SK-N-SH (cell line): Measurements from ENCODE around the gene CASP8. TPM values are rescaled to one million over a fixed set of nuclear protein-coding genes. Genes with fewer than 3 reads are reported as not detected.

Experiments
- CTCF ChIA-PET: fragments of 300-600, 350-600 bp; formaldehyde crosslinking; extraction: SDS; loops from one replicate; lab custom pipeline; 2021; lab: Yijun Ruan, JAX
- POLR2A ChIA-PET: fragments of 350-600 bp; sonication (Branson Sonifier 250); formaldehyde crosslinking; extraction: SDS; loops from one replicate; lab custom pipeline; 2020; ENCODE audit warnings: antibody characterized with exemption, inconsistent platforms; lab: Yijun Ruan, JAX
- DNase-seq: peaks from one replicate; pipeline ENCODE4 v3.0.0; 2012
- H2AFZ ChIP-seq: fragments of 200-600 bp; sonication (generic); 2 replicates; pipeline ENCODE4 v1.8.1; 2016; ENCODE audit warnings: antibody characterized with exemption, mild to moderate bottlenecking, low read depth
- H3F3A ChIP-seq: fragments of 200-600 bp; sonication (generic); replicated peaks from 2 replicates; pipeline ENCODE3; 2016; ENCODE audit warnings: antibody characterized with exemption, mild to moderate bottlenecking; ENCODE audit not compliant: insufficient read depth
- H3K27ac ChIP-seq, 2 experiments: fragments of 200-500 bp in 1 of 2; fragments of 200-600 bp in 1 of 2; sonication (Bioruptor generic) in 1 of 2; sonication (generic), shearing (Covaris generic) in 1 of 2; 2 replicates each; pipeline versions ENCODE4 v1.5.1 to v1.6.1; 2014 to 2016; ENCODE audit warnings: low read depth in 2 of 2, inconsistent platforms in 1 of 2, low read length in 1 of 2, mild to moderate bottlenecking in 1 of 2, mixed read lengths in 1 of 2
- H3K27me3 ChIP-seq: fragments of 200-600 bp; sonication (generic), shearing (Covaris generic); 2 replicates; pipeline ENCODE4 v1.6.1; 2016; ENCODE audit warnings: mixed run types; ENCODE audit not compliant: insufficient read depth
- H3K36me3 ChIP-seq, 2 experiments: fragments of 200-500 bp in 1 of 2; fragments of 200-600 bp in 1 of 2; sonication (Bioruptor generic) in 1 of 2; sonication (generic) in 1 of 2; replicated peaks in 1 of 2; 2 replicates each; pipeline versions ENCODE3 to v1.5.1; 2014 to 2016; ENCODE audit warnings: low read length in 1 of 2, mild to moderate bottlenecking in 1 of 2; ENCODE audit not compliant: insufficient read depth in 2 of 2, control insufficient read depth in 1 of 2
- H3K4me1 ChIP-seq, 2 experiments: fragments of 200-500 bp in 1 of 2; fragments of 200-600 bp in 1 of 2; sonication (Bioruptor generic) in 1 of 2; sonication (generic), shearing (Covaris generic) in 1 of 2; 2 replicates each; pipeline versions ENCODE4 v1.5.1 to v1.6.1; 2014 to 2016; ENCODE audit warnings: low read depth in 1 of 2, low read length in 1 of 2, mixed run types in 1 of 2; ENCODE audit not compliant: insufficient read depth in 2 of 2, control insufficient read depth in 1 of 2
- H3K4me2 ChIP-seq: fragments of 200-600 bp; sonication (generic), shearing (Covaris generic); 2 replicates; pipeline ENCODE4 v1.6.1; 2017; ENCODE audit warnings: mixed run types
- H3K4me3 ChIP-seq, 2 experiments: fragments of 200-500 bp in 1 of 2; fragments of 200-600 bp in 1 of 2; sonication (Bioruptor generic) in 1 of 2; sonication (generic), shearing (Covaris generic) in 1 of 2; 2 replicates each; pipeline versions ENCODE4 v1.5.1 to v1.8.1; 2014 to 2016; ENCODE audit warnings: low read depth in 2 of 2, inconsistent platforms in 1 of 2, low read length in 1 of 2, mild to moderate bottlenecking in 1 of 2, mixed read lengths in 1 of 2, moderate library complexity in 1 of 2
- H3K79me2 ChIP-seq: fragments of 200-600 bp; sonication (generic); 2 replicates; pipeline ENCODE4 v1.8.1; 2017; ENCODE audit warnings: mild to moderate bottlenecking; ENCODE audit not compliant: insufficient read depth
- H3K9ac ChIP-seq: fragments of 200-600 bp; sonication (generic); 2 replicates; pipeline ENCODE4 v1.6.1; 2017; ENCODE audit warnings: mixed run types
- H3K9me2 ChIP-seq: fragments of 200-600 bp; sonication (generic); 2 replicates; pipeline ENCODE4 v1.6.1; 2017; ENCODE audit warnings: mixed run types
- H3K9me3 ChIP-seq: fragments of 200-600 bp; sonication (generic); 2 replicates; pipeline ENCODE4 v1.6.1; 2017; ENCODE audit warnings: mixed run types, mild to moderate bottlenecking, moderate library complexity
- H4K20me1 ChIP-seq: fragments of 200-600 bp; sonication (generic); 2 replicates; pipeline ENCODE4 v1.6.1; 2017; ENCODE audit warnings: mild to moderate bottlenecking, mixed run types; ENCODE audit not compliant: insufficient read depth
- EZH2phosphoT487 ChIP-seq: fragments of 200-600 bp; sonication (generic); IDR thresholded peaks from 2 replicates; pipeline ENCODE4 v1.6.1; 2017; ENCODE audit warnings: low read depth, mixed run types, mild to moderate bottlenecking, antibody characterized with exemption, moderate library complexity, borderline replicate concordance
- GABPA ChIP-seq: IDR thresholded peaks from 2 replicates; pipeline ENCODE4 v1.4.0; 2012; ENCODE audit warnings: low read depth, mild to moderate bottlenecking
- GATA2 ChIP-seq: sonication (generic); formaldehyde crosslinking; IDR thresholded peaks from 2 replicates; pipeline ENCODE4 v1.5.0; 2020; ENCODE audit warnings: mild to moderate bottlenecking, missing genetic modification reagents
- NFIC ChIP-seq: IDR thresholded peaks from 2 replicates; pipeline ENCODE4 v1.4.0; 2012; ENCODE audit warnings: borderline replicate concordance
- POLR2AphosphoS5 ChIP-seq: IDR thresholded peaks from 2 replicates; pipeline ENCODE4 v1.6.1; 2012; ENCODE audit warnings: low read depth, low read length
- RFX5 ChIP-seq: IDR thresholded peaks from 2 replicates; pipeline ENCODE4 v1.6.1; 2012; ENCODE audit warnings: mild to moderate bottlenecking, improper control_type of control experiment, low read length
- SIN3A ChIP-seq: IDR thresholded peaks from 2 replicates; pipeline ENCODE4 v1.6.1; 2012; ENCODE audit warnings: low read depth, mild to moderate bottlenecking, low read length, moderate library complexity, borderline replicate concordance
- SMC3 ChIP-seq: IDR thresholded peaks from 2 replicates; pipeline ENCODE4 v1.6.1; 2012; ENCODE audit warnings: low read depth, low read length, improper control_type of control experiment
- TAF1 ChIP-seq: IDR thresholded peaks from 2 replicates; pipeline ENCODE4 v1.6.1; 2012; ENCODE audit warnings: low read depth, mild to moderate bottlenecking, low read length, moderate library complexity, borderline replicate concordance
- TCF12 ChIP-seq: IDR thresholded peaks from 2 replicates; pipeline ENCODE4 v1.4.0; 2012
- TEAD4 ChIP-seq: IDR thresholded peaks from 2 replicates; pipeline ENCODE4 v1.4.0; 2012; ENCODE audit warnings: mild to moderate bottlenecking, borderline replicate concordance; ENCODE audit not compliant: insufficient read depth
- WGBS: methylation state at CpG from one replicate; pipeline ENCODE4 v1.1.6; 2017; ENCODE audit warnings: low lambda C conversion rate; 5-methylcytosine and 5-hydroxymethylcytosine counted together
- polyA plus RNA-seq, 3 experiments: library from polyadenylated mRNA; depleted of rRNA; stranded (reverse); fragments of >200 nt; gene quantifications; 2 replicates each; pipeline ENCODE4 v1.2.3, GENCODE V29; 2012
- TF ChIP-seq, protein P1 (sequence below): IDR thresholded peaks from 2 replicates; pipeline ENCODE4 v1.4.0; 2012; ENCODE audit warnings: low read depth, borderline replicate concordance
- TF ChIP-seq, protein P2 (sequence below): IDR thresholded peaks from 2 replicates; pipeline ENCODE4 v1.4.0; 2012; ENCODE audit warnings: low read depth
- TF ChIP-seq, protein P3 (sequence below): fragments of 200-600 bp; sonication (generic); IDR thresholded peaks from 2 replicates; pipeline ENCODE4 v1.6.1; 2017; ENCODE audit warnings: antibody characterized with exemption, mild to moderate bottlenecking, moderate library complexity
- TF ChIP-seq, protein P4 (sequence below): IDR thresholded peaks from 2 replicates; pipeline ENCODE4 v1.4.0; 2012; ENCODE audit warnings: low read depth, borderline replicate concordance
- TF ChIP-seq, protein P5 (sequence below): fragments of 150-350 bp; IDR thresholded peaks from 2 replicates; pipeline ENCODE4 v1.6.1; 2017; ENCODE audit warnings: antibody characterized with exemption, low read length, low read depth, borderline replicate concordance

The CASP8 gene
- polyA plus RNA-seq, 1 of the 3 experiments (the other 2 are of a cell fraction), result 13.1 TPM

DNA sequence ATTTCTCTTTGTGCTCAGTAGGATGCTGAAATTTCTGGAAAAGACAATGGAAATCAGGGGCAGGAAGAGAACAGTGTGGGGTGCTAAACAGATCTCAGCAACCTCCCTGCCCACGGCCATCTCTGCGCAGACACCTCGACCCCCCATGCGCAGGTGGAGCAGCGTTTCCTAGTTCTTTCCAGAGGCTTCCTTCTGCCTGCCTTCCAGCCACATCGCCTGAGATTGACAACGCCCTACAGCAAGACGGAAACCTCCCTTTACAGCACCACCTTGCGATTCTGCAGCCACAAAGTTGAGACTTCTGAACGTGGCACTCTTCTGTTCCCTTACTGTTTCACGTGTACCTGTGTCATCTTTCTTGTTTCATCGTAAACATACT is 31.4 kb upstream of the CASP8 start:
- H3K9ac ChIP-seq, result no peak overlapping the region
- H3K27me3 ChIP-seq, result no peaks in the 10 kb centered on the region
- POLR2A ChIA-PET, result no interaction called here
- H3K9me2 ChIP-seq, result no peaks in the 10 kb centered on the region
- no peaks in the 10 kb centered on the region for H3F3A ChIP-seq
- TF ChIP-seq EZH2phosphoT487, result no peak
- TF ChIP-seq, protein P1, sequence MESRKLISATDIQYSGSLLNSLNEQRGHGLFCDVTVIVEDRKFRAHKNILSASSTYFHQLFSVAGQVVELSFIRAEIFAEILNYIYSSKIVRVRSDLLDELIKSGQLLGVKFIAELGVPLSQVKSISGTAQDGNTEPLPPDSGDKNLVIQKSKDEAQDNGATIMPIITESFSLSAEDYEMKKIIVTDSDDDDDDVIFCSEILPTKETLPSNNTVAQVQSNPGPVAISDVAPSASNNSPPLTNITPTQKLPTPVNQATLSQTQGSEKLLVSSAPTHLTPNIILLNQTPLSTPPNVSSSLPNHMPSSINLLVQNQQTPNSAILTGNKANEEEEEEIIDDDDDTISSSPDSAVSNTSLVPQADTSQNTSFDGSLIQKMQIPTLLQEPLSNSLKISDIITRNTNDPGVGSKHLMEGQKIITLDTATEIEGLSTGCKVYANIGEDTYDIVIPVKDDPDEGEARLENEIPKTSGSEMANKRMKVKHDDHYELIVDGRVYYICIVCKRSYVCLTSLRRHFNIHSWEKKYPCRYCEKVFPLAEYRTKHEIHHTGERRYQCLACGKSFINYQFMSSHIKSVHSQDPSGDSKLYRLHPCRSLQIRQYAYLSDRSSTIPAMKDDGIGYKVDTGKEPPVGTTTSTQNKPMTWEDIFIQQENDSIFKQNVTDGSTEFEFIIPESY, result no peak
- TF ChIP-seq, protein P2, sequence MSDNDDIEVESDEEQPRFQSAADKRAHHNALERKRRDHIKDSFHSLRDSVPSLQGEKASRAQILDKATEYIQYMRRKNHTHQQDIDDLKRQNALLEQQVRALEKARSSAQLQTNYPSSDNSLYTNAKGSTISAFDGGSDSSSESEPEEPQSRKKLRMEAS, result no peak
- 76% methylated on average over 12 of the region's 12 CpGs for WGBS
- no peak overlapping the region for H3K27ac ChIP-seq
- CTCF ChIA-PET, result no interaction called here
- no peaks in the 10 kb centered on the region for H4K20me1 ChIP-seq
- peaks cover 0 to 6% of the 10 kb centered on the region in 2 experiments; a peak in 1 of 4 replicates for H3K4me1 ChIP-seq
- H3K4me3 ChIP-seq, result no peak overlapping the region
- DNase-seq, result no peak
- H2AFZ ChIP-seq, result peak overlapping the region; percentile 17; the same call in 1 of the 2 replicates
- H3K9me3 ChIP-seq, result no peaks in the 10 kb centered on the region
- H3K79me2 ChIP-seq, result no peaks in the 10 kb centered on the region
- no peak overlapping the region for H3K4me2 ChIP-seq
- no peaks in the 10 kb centered on the region for H3K36me3 ChIP-seq

DNA sequence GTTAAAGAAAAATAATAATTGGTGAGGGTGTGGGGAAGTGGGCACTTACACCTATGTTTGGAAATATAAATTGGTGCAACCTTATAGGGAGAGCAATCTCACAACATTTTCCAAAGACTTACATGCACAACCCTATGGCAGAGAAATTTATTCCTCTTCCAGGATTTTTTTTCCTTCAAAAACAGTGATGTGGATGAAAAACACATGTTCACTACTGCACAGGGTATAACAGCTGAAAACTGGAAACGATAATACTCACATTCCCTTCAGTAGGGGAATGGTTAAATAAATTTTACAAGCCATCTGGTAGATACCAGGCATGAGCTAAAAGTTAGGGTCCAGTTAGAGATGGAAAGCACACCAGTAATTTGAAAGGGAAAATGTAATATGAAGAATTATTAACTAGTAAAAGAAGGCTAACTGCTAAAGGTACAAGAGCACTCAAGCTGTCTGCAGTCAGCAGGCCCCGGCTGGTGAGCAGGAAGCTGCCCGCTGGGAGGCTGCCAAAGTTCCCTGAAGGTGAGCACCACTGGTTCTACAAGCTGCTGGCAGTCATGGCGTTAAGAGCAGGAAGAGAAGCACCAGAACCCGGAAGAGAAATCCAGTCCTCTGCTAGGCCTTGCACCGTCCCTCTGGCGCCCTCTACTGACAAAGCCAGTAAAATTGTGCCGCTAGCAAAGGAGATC is 28.4 kb upstream of the CASP8 start:
- Histone ChIP-seq H4K20me1 (no peaks in the 10 kb centered on the region), H3K4me2 (no peak overlapping the region), H3K9ac (no peak overlapping the region), H3K79me2 (no peaks in the 10 kb centered on the region), H3K27me3 (no peaks in the 10 kb centered on the region), H3F3A (peaks cover 6% of the 10 kb centered on the region), H3K9me3 (no peaks in the 10 kb centered on the region), H3K4me1 (peaks cover 0 to 6% of the 10 kb centered on the region in 2 experiments; a peak in 2 of 4 replicates), H3K9me2 (no peaks in the 10 kb centered on the region), H3K4me3 (peak overlapping the region in 1 of 2 experiments; percentile 19; a peak in 1 of 4 replicates), H3K36me3 (no peaks in the 10 kb centered on the region), H2AFZ (peak overlapping the region; percentile 91), H3K27ac (peak overlapping the region in 1 of 2 experiments; percentile 72; a peak in 2 of 4 replicates)
- DNase-seq, result peak; percentile 74
- CTCF ChIA-PET, result interaction anchor here (0.6 to 2.2 kb wide), 28 partner anchors 9 to 629 kb away, joined by 3 to 10 read pairs (median 4); partner anchors contain the start of genes CASP10, CFLAR, STRADB and TRAK2
- WGBS, result 35% methylated on average over 8 of the region's 8 CpGs
- POLR2A ChIA-PET, result interaction anchor here (0.6 kb wide), 1 partner anchor 80 kb away, joined by 3 read pairs; no protein-coding TSS in a partner anchor
- TF ChIP-seq, protein P1, result peak; percentile 45; the same call in 1 of the 2 replicates
- TF ChIP-seq, protein P3, sequence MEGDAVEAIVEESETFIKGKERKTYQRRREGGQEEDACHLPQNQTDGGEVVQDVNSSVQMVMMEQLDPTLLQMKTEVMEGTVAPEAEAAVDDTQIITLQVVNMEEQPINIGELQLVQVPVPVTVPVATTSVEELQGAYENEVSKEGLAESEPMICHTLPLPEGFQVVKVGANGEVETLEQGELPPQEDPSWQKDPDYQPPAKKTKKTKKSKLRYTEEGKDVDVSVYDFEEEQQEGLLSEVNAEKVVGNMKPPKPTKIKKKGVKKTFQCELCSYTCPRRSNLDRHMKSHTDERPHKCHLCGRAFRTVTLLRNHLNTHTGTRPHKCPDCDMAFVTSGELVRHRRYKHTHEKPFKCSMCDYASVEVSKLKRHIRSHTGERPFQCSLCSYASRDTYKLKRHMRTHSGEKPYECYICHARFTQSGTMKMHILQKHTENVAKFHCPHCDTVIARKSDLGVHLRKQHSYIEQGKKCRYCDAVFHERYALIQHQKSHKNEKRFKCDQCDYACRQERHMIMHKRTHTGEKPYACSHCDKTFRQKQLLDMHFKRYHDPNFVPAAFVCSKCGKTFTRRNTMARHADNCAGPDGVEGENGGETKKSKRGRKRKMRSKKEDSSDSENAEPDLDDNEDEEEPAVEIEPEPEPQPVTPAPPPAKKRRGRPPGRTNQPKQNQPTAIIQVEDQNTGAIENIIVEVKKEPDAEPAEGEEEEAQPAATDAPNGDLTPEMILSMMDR, result peak; percentile 81
- TF ChIP-seq GATA2 (no peak), TAF1 (peak; percentile 42; the same call in 1 of the 2 replicates), TEAD4 (no peak), NFIC (no peak), GABPA (peak; percentile 88), POLR2AphosphoS5 (0 out of 2 replicates have a peak, but pooled peaks have one; percentile 31), RFX5 (no peak), TCF12 (no peak), SMC3 (peak; percentile 48), SIN3A (no peak)
- TF ChIP-seq, protein P4, sequence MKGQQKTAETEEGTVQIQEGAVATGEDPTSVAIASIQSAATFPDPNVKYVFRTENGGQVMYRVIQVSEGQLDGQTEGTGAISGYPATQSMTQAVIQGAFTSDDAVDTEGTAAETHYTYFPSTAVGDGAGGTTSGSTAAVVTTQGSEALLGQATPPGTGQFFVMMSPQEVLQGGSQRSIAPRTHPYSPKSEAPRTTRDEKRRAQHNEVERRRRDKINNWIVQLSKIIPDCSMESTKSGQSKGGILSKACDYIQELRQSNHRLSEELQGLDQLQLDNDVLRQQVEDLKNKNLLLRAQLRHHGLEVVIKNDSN, result no peak
- TF ChIP-seq, protein P2, result no peak
- TF ChIP-seq, protein P5, sequence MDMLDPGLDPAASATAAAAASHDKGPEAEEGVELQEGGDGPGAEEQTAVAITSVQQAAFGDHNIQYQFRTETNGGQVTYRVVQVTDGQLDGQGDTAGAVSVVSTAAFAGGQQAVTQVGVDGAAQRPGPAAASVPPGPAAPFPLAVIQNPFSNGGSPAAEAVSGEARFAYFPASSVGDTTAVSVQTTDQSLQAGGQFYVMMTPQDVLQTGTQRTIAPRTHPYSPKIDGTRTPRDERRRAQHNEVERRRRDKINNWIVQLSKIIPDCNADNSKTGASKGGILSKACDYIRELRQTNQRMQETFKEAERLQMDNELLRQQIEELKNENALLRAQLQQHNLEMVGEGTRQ, result no peak
